H54 (cell line): ENCODE results near the gene TSEN15.

ENCODE experiments used
- DNase-seq: peaks from one replicate; pipeline ENCODE4 v3.0.0; 2011; ENCODE audit warnings: low spot score, mixed read lengths; ENCODE audit not compliant: insufficient read length
- FAIRE-seq: peaks from 3 replicates; lab custom pipeline; 2011; peaks lifted over from hg19 to GRCh38; lab: Jason Lieb, UNC
- POLR2A ChIP-seq: IDR thresholded peaks from 2 replicates; pipeline ENCODE4 v1.6.1; 2011; ENCODE audit warnings: low read depth, mild to moderate bottlenecking, low read length

TSEN15 gene

DNA sequence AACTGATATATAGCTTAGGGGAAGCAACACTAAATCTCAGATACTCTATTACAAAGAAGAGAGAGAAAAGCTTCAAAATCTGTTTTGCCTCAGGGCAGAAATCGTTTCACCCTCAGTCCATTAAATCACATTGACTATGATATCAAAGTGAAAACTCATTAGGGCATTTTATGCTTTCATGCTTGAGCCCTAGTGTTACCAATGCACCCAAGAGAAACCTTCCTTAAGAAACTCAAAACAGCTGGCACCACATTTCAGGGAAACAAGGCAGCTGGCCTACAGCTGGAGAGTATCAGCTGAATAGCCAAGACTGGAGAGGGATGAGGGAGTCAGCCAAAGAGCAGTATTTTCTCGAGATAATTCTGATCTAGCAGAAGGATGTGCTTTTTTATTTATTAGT, 28.9 kb upstream of the TSEN15 start:
- no peak for FAIRE-seq

DNA sequence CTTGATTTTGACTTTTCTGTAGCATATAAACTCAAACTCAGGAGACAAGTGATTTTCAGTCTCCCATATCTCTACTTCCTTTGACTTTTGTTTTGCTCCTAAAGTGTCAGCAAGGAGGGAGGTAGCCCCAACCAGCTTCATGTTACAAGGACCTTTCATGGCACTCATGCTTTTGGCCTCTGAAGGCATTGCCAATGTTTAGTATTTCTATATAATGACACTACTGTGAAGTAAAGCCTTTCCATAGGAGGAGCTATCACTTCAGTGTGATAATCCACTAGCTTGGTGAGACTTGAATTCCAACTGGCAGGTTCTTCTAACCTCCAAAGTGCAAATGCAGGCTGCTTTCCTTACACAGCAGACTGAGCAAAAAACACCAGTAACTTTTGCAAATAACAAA, 28.4 kb upstream of the TSEN15 start:
- FAIRE-seq (no peak), DNase-seq (no peak)
- TF ChIP-seq POLR2A = no peak

More for the DNA sequence above, 28.9 kb upstream of the TSEN15 start:
- no peak for DNase-seq
- TF ChIP-seq POLR2A = no peak

DNA sequence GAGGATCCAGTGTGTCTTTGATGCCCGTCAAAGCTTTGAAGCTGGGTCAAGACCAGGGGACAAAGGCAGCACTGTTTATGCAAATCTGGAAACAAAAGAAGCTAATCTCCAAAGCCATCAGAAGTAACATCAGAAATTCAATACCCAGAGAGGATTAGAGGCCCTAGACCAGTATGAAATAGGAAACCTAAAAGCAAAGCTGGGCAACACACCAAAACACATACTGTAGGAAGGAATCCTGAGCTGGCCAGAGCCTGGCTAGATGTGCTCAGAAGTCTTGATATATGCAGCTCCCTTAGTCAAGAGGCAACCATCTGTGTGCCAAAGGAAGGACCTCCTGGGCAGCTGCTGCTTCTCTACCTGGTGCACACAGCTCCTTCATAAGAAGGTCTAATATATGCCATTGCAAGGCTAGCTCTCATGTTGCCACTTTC, 26.3 kb upstream of the TSEN15 start:
- DNase-seq = no peak
- FAIRE-seq = no peak
- TF ChIP-seq POLR2A = no peak

DNA sequence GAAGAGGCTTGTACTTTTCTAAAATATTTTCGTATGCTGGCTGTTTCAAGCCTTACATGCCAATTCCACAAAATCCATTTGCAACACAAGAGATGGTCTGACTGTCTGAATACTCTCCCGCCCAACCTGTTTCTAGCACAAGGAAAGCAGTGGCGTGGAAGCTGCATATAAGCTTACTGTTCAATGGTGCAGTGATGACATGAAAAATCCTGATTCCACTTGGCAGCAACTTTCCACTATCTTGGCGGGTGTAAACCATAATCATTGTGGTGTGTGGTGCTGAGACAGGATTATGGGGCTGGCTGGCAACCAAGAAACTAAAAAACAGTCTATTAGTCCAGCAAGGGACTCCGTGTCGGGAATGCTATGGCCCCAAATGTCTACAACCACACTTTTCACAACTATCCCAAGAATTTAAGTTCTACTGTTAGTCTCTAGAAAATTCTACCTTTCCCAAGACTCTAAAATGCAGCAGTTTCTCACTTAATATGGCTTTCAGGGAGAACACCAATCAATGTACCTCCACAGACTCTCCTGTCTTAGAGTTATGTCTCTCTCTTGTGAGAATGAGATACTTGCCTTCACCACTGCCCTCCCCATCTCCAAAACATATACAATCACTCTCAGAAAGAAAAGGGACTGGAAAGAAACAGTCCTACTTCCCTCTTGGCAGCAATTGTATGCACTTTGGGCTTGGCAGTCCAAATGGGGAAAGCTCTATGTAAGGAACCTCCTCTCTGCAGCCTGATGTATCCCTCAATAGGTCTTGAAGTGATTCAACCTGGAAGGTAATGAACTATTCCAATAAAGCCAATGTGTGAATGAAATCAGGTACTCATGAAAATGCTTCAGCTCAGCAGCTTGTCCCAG, 23.5 kb upstream of the TSEN15 start:
- TF ChIP-seq POLR2A = no peak
- no peak for DNase-seq
- FAIRE-seq = no peak

DNA sequence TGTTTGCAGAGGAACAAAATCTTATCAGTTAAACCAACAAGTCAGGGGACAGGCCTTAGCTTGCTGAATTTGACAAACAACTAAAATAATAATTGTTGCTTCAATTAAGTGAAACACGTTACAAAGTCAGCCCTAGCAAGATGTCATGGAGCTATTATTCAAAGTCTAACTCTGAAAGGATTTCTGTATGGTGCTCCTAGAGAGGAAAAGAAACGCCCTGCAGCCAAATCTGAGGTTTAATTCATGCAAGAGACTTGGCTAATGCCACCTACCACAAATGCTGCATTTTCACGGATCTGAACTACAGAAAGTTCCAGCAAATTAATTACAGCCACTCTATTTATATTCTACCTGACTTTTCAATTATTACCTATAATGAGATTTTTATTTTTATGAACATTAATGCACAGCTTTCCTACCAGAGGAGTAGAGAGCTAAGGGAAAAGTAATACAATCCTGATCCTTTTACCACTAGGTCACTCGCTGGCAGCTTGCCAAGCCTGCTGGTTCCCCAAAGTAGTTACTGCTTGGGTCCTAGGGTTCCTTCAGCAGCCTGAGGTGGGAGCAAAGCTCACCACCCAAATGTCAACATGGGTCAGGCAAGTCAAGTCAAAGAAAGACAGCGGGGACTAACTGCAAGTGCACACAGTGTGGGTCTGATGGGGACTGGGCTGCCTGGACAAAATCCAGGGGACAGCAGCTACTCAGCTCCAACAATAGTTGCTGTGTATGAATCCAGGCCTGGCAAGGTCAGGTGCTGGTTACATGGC, 22.5 kb upstream of the TSEN15 start:
- TF ChIP-seq POLR2A = no peak
- DNase-seq (no peak), FAIRE-seq (no peak)

DNA sequence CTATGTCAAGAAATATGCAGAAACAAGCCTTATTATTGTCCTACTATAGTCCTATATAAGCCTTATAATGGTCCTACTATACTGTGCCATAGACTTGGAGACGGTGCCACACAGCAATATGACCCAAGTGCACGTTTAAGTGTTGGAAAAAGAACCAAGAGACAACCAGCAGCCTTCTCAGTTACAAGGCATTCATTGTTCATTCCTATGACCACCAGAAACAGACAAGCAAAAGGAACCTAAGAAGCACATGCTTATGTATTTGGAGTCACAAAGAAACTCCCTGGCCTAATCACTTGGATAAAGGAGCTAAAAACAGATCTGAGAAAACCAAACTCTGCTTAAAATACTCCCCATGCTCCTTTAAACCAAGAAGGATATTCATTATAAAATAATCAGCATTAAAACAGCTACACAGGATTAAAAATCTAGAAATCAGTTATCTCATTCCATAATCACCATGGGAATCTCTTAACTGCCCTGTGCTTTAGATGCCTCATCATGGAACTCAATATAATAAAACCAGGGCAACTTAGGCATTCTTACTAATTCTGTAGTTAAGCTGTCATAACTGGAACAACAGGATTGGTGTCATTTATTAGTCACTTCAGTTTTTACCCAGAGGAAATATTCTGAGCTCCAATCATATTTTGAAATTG, 21.0 kb upstream of the TSEN15 start:
- DNase-seq (no peak), FAIRE-seq (no peak)
- TF ChIP-seq POLR2A = no peak

DNA sequence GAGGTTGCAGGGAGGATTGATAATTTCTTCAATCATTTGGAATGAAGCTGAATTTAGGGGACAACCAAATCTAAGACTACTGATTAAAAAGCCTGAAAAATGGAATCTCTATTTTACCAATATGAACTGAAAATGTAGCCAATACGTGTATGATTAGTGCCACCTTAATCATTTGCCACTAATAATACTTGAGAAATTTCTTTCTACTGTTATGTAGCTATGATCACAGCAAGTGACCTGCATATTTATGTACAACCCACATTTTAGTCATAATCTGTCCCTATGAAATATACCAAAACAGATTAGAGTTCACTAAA, 20.5 kb upstream of the TSEN15 start:
- DNase-seq (no peak), FAIRE-seq (no peak)
- TF ChIP-seq POLR2A = no peak

DNA sequence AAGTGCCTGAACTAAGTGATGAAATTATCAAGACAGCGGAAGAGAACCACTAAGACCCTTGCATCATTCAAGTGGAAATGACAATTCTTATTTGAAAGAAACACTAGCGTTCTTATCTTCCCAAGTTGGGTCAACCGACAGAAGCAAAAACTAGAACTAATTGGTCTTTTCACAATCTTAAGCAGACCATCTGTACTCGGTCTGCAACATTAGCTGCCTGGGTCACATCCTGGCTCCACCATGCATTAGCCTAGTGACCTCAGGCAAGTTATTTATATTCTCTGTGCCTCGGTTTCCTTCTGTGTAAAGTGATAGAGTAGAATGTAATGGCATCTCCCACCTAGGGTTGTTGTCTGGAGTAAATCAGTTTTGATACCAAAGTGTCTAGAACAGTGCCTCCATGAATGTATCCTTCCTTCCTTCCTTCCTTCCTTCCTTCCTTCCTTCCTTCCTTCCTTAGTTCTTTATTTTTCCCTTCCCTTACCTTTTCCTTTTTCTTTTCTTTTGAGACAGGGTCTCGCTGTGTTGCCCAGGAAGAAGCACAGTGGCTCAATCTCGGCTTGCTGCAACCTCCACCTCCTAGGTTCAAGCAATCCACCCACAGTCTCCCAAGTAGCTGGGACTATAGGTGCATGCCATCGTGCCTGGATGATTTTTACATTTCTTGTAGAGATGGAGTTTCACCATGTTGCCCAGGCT, 20.0 kb upstream of the TSEN15 start:
- FAIRE-seq (no peak), DNase-seq (no peak)
- no peak for TF ChIP-seq POLR2A

DNA sequence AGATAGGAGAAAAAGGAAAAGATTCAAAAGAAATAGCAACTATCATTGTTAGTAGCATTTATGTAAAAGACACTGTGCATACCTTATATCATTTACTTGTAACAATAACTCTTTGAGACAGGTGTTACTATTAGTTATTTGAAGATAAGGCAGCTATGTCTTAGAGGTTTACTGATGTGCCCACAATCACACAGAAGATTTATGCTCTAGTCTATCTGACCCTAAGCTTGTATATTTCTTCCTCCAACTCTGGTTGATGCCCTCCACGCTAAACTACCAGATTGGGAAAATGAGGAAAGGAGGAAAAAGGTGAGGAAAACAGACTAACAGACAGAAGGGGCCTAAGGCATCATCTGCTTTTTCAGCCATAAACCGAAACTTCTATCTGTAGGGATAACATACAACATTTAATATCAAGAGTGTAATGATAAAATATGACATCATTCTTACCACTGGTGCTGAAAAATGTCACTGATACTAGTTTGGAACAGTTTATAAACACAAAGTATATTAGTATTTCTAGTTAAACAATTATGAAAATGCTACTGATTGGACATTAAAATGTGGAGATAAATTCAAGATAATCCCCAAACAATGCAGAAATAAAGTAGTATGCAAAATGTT, 19.1 kb upstream of the TSEN15 start:
- no peak for FAIRE-seq
- TF ChIP-seq POLR2A = no peak
- DNase-seq = no peak

DNA sequence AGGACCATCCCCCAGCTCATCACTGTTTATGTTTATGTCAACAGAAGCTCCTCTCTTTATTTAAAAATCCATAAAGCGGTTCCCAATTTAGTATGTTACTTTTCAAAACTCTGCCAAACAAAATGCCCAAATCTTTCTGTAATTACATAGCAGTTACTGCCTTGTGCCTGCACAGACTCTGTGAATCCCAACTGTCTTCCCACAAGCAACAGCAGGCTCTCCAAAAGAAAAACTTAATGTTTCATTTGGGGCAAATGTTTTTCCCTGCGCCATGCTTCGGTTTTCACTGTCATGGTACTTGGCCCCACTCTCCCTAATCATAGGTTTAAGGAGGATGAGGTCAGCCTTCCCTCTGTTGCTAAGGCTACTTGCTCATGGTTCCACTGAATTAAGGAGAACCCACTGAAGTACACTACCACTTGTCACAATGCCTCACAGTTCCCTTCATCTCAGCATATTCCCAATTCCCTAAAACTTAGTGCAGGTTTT, 18.6 kb upstream of the TSEN15 start:
- no peak for DNase-seq
- TF ChIP-seq POLR2A = no peak
- FAIRE-seq = no peak

DNA sequence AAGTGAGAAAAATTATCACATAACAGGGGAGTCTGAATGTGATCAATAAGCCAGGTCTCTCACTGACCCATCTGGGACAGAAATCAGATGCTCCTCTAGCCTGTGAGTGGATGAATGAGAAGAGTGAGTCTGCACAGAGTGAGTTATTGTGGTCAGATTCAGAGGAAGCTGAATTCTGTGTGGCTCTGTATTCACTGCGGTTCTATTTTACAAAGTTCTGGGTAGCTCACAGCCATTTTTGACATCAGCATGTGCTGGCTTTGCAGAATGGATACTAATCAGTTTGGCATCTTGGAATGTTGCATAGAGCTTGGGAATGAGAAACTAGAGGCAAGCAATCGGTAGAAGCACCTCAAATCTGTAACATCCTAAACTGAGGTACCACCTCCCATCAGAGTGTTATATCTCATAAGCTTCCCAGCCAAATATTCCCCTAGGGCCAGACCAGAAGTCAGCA, 17.8 kb upstream of the TSEN15 start:
- DNase-seq = no peak
- no peak for FAIRE-seq
- TF ChIP-seq POLR2A = no peak

DNA sequence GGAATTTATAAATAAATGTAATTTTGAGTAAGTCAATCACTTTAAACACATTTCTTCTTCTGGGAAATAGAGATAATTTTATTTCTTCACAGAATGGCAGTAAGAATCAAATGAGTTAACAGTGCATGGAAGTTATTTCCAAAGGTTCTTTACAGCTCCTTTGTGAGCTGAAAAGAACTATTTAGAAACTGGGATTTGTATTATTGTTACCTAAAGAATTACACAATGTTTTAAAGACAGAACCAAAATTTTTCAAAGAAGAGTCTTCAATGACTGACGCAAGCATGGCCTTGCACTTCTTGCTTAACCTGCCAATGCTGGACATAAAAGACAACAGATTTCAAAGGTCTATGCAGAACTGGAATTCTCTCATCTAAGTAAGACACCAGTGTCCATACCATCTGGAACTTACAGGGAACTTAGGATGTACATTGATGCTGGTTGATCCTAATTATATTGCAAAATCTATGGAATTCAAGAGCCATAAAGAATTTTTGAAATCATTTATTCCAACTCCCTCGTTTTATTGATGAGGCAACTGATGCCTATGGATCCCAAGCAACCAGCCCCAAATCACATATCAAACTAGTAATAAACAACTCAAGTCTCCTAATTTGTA, 16.7 kb upstream of the TSEN15 start:
- no peak for TF ChIP-seq POLR2A
- no peak for FAIRE-seq
- no peak for DNase-seq
